HG03045 (cell line): Measurements from ENCODE around the gene B4GALNT4.
"Not testable (repeated sequence)": the region's sequence is repeated elsewhere in the genome, so short reads cannot be mapped to it uniquely, and the experiment has no call there.

Experiments used
- ATAC-seq: cut with Tn5 transposase; IDR thresholded peaks from one replicate; pipeline ENCODE4 v1.9.1; 2021; ENCODE audit warnings: mild to moderate bottlenecking, moderate library complexity; ENCODE audit not compliant: unreplicated experiment

Gene B4GALNT4

DNA sequence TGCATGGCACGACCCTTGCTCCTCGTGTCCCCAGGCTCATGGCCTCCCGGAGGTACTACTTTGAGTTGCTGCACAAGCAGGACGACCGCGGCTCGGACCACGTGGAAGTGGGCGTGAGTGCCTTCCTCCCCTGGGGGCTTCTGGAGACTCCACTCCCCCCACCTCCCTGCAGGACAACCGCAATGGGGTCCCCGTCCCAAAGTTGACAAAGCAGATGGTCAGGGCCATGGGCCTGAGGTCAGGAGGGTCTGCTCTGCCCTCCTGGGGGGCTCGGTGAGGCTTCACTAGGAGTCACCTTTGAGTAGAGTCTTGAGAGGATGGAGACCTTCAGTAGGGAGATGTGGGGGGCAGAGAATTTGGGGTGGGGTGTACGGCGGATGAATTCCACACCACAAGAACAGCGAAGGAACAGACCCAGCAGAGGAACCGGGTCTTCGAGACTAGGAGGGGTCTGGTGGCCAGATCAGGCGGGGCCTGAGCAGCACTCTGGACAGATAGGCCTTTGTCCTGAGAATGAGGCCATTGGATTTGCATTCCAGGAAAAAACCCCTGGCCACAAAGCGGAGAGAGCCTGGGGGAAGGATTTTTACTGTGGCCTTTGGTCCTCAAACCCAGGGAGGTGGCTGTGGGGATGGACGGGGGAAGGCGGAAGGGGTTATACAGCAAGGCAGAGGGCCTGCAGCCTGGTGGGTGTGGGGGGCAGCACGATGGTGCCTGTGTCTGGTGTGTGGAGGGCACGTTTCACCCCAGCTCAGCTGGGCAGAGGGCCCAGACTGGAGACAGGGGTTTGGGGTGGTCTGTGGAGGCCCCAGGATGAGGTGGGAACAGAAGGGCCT is 4.6 kb downstream of the B4GALNT4 start:
- no peak for ATAC-seq

DNA sequence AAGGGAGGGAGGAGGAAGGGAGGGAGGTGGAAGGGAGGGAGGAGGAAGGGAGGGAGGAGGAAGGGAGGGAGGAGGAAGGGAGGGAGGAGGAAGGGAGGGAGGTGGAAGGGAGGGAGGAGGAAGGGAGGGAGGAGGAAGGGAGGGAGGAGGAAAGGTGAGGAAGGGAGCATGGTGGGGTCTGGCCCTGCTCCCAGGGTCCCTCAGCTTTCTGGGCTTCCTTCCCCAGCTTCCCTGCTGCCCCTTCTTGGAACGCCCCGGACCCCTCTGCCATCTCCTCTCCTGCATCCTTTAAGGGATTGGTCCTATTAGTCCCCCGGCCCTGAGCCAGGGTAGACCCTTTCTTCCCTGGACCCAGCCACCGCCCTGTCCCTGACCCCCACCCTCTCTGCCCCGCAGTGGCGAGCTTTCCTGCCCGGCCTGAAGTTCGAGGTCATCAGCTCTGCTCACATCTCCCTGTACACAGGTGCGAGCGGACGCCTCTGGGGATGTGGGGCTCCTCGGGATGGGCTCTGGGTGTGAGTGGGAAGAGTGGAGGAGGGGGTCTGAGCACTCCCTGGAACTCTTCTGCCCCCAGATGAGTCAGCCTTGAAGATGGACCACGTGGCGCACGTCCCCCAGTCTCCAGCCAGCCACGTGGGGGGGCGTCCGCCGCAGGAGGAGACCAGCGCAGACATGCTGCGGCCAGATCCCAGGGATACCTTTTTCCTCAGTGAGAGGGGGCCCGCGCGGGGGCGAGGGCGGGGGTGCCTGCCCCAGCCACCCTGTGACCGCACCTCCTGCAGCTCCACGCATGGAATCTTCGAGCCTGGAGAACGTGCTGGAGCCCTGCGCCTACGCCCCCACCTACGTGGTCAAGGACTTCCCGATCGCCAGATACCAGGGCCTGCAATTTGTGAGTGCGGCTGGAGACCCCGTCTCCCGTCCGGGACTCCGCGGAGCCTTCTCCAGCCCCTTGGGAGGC is 6.0 kb downstream of the B4GALNT4 start:
- no peak for ATAC-seq

DNA sequence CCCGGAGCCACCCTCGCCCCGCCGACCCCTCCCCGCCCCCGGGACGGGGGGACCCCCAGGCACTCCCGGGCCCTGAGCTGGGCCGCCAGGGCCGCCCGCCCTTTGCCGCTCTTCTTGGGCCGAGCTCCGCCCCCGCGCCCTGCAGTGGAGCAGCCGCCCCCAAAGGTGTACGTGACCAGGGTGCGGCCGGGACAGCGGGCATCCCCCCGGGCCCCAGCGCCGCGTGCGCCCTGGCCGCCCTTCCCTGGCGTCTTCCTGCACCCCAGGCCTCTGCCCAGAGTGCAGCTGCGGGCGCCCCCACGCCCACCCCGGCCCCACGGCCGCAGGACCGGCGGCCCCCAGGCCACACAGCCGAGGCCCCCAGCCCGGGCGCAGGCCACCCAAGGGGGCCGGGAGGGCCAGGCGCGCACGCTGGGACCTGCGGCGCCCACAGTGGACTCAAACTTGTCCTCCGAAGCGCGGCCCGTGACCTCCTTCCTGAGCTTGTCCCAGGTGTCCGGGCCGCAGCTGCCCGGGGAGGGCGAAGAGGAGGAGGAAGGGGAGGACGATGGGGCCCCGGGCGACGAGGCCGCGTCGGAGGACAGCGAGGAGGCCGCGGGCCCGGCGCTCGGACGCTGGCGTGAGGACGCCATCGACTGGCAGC is 7.4 kb downstream of the B4GALNT4 start:
- ATAC-seq = no peak

DNA sequence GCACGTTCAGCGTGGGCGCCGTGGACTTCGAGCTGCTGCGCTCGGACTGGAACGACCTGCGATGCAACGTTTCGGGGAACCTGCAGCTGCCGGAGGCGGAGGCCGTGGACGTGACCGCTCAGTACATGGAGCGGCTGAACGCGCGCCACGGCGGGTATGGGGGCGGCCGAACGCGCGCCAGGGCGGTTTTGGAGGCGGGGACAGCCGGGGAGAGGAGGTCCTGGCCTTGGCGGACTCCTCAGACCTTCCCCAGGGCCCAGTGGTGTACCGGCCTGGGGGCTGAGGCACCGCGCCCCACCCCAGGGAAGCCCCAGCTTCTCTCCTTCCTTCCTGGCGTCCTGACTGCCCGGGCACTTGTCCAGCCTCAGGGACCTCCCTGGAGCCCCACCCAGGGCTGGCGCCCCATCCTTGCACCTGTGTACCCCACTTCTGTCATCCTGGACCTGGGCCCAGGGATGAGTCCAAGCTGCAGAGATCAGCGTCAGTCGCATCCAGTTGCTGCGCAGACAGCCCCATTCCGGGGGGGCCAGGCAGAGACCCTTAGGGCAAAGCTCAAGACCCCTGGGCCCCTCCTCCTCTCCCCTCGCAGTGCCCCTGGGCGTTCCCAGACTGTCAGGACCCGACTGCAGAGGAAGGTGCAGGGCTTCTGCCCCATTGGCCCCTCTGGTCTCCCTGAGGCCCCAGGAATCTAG is 8.0 kb downstream of the B4GALNT4 start:
- no peak for ATAC-seq

DNA sequence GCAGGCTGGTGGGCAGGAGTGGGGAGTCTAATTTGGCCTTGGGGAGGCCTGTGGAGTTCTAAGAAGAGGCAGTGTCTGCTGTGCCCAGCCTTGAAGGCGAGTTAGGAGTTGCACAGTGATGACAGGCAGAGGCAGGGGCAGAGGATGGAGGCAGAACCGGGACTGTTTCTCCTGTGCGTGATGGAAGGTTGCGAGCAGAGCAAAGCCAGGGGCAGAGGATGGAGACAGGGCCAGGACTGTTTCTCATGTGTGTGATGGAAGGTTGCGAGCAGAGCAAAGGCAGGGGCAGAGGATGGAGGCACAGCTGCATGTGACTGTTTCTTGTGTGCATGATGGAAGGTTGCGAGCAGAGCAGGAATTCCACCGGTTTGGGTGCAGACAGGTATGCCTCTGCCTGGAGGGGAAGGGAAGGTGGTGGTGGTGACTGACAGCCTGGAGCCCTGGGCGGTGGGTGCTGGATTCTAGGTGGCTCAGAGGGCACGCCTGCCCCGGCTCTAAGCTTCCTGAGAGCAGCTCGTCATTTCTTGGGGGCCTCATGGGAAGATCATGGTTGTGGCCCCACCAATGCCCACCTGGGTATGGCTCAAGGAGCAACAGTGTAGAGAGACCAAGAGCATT is 8.7 kb downstream of the B4GALNT4 start:
- ATAC-seq = no peak

DNA sequence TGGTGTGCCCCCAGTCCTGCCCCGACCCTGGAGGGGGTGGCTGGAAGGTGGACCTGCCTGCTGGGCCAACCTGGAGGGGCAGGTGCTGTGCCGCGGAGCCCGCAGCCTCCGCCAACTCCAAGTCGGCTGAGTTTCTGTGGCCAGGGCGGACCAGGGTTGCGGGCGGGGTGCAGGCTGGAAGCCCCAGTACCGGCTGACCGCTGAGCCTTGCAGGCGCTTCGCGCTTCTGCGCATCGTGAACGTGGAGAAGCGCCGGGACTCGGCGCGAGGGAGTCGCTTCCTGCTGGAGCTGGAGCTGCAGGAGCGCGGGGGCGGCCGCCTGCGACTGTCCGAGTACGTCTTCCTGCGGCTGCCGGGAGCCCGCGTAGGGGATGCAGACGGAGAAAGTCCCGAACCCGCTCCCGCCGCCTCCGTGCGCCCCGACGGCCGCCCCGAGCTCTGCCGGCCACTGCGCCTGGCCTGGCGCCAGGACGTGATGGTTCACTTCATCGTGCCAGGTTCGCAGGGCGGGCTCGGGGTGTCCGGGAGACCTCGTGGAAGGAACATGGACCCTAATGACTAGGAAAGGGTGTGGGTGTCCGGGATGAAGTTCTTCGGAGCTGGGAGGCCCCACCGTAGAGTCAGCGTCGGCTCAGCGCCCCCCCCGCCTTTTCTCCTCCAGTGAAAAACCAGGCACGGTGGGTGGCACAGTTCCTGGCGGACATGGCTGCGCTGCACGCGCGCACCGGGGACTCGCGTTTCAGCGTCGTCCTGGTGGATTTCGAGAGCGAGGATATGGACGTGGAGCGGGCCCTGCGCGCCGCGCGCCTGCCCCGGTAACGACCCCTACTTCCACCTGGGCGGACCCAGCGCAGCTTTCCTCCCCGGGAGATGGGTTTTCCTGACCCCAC is 10.2 kb downstream of the B4GALNT4 start:
- no peak for ATAC-seq

GRCh38 chr11:380095-380480 is 10.8 kb downstream of the B4GALNT4 start:
- ATAC-seq = no peak

DNA sequence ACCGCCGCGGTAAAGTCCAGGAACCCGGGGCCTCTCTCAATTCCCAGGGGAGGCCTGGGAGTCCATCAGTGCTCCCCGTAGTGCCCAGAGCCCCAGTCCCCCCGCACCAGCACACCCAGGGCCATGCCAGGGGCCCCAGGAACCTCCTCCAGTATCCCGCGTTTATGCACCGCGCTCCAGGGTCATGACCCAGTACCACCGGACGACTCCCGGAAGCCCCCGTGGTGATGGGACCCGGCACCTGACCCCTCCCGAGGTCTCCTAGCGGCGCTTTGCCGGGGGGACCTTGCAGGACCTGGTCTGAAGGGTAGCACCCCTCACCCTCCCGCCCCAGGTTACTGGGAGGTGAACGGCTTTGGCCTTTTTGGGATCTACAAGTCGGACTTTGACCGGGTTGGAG is 11.2 kb downstream of the B4GALNT4 start:
- no peak for ATAC-seq

GRCh38 chr11:380996-381395 is 11.7 kb downstream of the B4GALNT4 start:
- ATAC-seq = no peak

- no peak for ATAC-seq
Observed at GRCh38 chr11:381501-382072, 12.3 kb downstream of the B4GALNT4 start.

DNA sequence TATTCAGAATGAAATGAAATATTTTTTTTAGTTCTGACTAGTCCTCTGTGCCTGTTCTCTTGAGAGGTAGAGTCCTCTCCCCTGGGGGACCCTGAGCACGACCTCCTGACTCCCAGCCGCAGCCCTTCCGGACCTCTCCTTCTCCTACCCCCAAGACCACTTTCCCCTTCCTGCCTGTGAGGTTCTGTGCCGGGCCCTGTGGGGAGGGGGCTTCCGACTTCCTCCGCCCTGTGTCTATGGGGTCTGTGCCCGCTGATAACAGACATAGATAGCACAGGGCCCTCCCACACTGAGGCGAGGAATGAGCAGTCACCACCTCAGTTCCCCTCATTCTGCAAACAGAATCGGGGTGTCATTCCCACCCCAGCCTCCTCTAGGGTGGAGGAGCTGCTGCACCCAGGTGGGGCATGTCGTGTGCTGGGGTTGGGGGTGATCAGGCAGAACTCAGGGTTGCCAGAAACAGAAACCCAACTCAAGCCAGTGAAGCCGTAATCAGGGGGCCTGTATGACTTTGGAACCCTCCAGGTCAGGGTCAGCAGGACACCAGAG is 12.9 kb downstream of the B4GALNT4 start:
- ATAC-seq = no peak

- ATAC-seq = no peak
Observed at GRCh38 chr11:383431-383830, 14.1 kb downstream of the B4GALNT4 start.

GRCh38 chr11:384511-384910 is 15.2 kb downstream of the B4GALNT4 start:
- no peak for ATAC-seq

DNA sequence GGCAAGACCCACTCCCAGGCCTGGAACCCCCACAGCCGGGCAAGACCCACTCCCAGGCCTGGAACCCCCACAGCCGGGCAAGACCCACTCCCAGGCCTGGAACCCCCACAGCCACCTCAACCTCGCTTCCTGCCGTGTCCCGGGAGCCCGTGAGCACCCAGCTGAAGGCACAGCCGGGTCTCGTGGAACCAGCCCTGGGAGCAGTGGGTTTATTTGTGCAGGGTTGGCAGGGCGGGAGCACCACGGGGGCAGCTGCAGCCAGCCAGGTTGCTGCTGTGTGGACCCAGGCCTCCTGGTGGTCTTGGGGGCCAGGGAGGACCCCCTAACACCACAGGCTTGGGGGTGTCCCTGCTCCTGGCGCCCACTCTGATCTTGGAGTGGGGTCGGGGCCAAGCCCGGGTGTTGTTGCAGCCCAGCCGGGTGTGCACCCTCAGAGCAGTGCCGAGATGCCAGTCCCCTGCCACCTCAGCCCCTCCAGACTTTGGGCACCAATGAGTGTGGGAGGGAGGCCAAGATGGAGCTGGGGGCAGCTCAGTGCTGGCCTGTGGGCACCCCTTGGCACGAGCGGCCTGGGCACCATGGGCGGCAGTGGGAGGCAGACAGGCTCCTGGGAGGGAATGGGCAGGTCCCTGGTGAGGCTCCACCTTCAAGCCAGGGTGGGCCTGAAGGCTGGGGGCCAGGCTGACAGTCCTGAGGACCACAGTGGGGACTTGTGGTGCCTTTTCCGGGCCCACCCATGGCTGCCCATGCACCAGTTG is 16.5 kb downstream of the B4GALNT4 start:
- no peak for ATAC-seq

- no peak for ATAC-seq
Observed at GRCh38 chr11:386483-386882, 17.2 kb downstream of the B4GALNT4 start.

- no peak for ATAC-seq
Observed at GRCh38 chr11:387193-387793, 18.0 kb downstream of the B4GALNT4 start.

DNA sequence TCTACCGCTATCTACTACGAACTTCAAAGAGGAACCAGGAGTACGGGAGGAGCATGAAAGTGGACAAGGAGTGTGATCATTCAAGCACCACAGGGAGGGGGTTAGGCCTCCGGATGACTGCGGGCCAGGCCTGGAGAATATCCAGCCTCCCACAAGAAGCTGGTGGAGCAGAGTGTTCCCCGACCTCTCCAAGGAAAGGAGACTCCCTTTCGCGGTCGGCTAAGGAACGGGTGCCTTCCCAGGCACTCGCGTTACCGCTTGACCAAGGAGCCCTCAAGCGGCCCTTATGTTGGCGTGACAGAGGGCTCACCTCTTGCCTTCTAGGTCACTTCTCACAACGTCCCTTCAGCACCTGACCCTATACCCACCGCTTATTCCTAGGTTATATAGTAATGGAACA is 20.1 kb downstream of the B4GALNT4 start:
- not testable (repeated sequence) for ATAC-seq

GRCh38 chr11:390175-390574 is 20.9 kb downstream of the B4GALNT4 start:
- no peak for ATAC-seq
